GM12878 (cell line): ENCODE data around the gene ITGA3. TPM values are rescaled to one million over a fixed set of nuclear protein-coding genes. Genes with fewer than 3 reads are reported as not detected.

Source experiments
- ATAC-seq: fragments of 200-7000 bp; cut with Tn5 transposase; 3 replicates; pipeline ENCODE4 v1.9.1; 2020; ENCODE audit warnings: mild to moderate bottlenecking, moderate library complexity
- BruUV-seq: library from RNA; stranded (reverse); fragments of 400-500 nt; replicated peaks from 2 replicates; lab custom pipeline; 2021; lab: Mats Ljungman, UMichigan
- CTCF ChIA-PET: fragments of 300-600 bp; sonication (Branson Sonifier 250); formaldehyde crosslinking; extraction: SDS; loops from one replicate; lab custom pipeline; 2021; ENCODE audit warnings: inconsistent platforms; lab: Yijun Ruan, JAX
- POLR2A ChIA-PET: fragments of 350-600 bp; formaldehyde crosslinking; extraction: SDS; loops from one replicate; lab custom pipeline; 2021; ENCODE audit warnings: inconsistent platforms; lab: Charles Lee
- RAD21 ChIA-PET: fragments of 300-600 bp; sonication (Branson Sonifier 250); formaldehyde crosslinking; loops from one replicate; lab custom pipeline; 2023; ENCODE audit warnings: antibody characterized with exemption; ENCODE audit not compliant: unreplicated experiment; lab: Charles Lee
- SMC1A ChIA-PET: fragments of 300-600 bp; sonication (Branson Sonifier 250); formaldehyde crosslinking; loops from one replicate; lab custom pipeline; 2023; ENCODE audit not compliant: unreplicated experiment, uncharacterized antibody; lab: Charles Lee
- DNase-seq: peaks from one replicate; pipeline ENCODE4 v3.0.0-alpha.2; 2011; ENCODE audit warnings: low read depth, low spot score
- FAIRE-seq: peaks from 3 replicates; lab custom pipeline; 2011; peaks lifted over from hg19 to GRCh38; lab: Jason Lieb, UNC
- H2AFZ ChIP-seq: 2 replicates; pipeline ENCODE4 v1.6.0; 2011; ENCODE audit warnings: low read depth, low read length, control low read depth; ENCODE audit not compliant: control insufficient read depth
- H3K27ac ChIP-seq: 2 replicates; pipeline ENCODE4 v1.5.1; 2011; ENCODE audit warnings: control low read depth; ENCODE audit not compliant: control insufficient read depth, insufficient read depth
- H3K27me3 ChIP-seq, 2 experiments: replicated peaks in 1 of 2; 2 replicates each; pipeline versions ENCODE4 v1.6.0 to v1.6.1; 2011; ENCODE audit warnings: low read length in 1 of 2; ENCODE audit not compliant: control insufficient read depth in 2 of 2, insufficient read depth in 2 of 2
- H3K36me3 ChIP-seq, 2 experiments: 2 replicates each; pipeline ENCODE4 v1.5.1; 2011; ENCODE audit warnings: low read length in 1 of 2; ENCODE audit not compliant: control insufficient read depth in 2 of 2, insufficient read depth in 2 of 2
- H3K4me1 ChIP-seq: 2 replicates; pipeline ENCODE4 v1.6.1; 2011; ENCODE audit warnings: mild to moderate bottlenecking, low read length, moderate library complexity, mixed read lengths; ENCODE audit not compliant: control insufficient read depth, insufficient read depth
- H3K4me2 ChIP-seq: 2 replicates; pipeline ENCODE4 v1.6.0; 2011; ENCODE audit warnings: control low read depth; ENCODE audit not compliant: control insufficient read depth, insufficient read depth
- H3K4me3 ChIP-seq: fragments of 200-600 bp; sonication (generic); 2 replicates; pipeline ENCODE4 v1.5.1; 2016
- H3K79me2 ChIP-seq: 2 replicates; pipeline ENCODE4 v1.6.0; 2011; ENCODE audit warnings: low read length; ENCODE audit not compliant: control insufficient read depth, insufficient read depth
- H3K9ac ChIP-seq: 2 replicates; pipeline ENCODE4 v1.8.0; 2011; ENCODE audit warnings: low read length, control low read depth, mixed read lengths; ENCODE audit not compliant: control insufficient read depth, insufficient read depth
- H3K9me3 ChIP-seq: replicated peaks from 3 replicates; pipeline ENCODE4 v1.5.1; 2011; ENCODE audit warnings: mild to moderate bottlenecking, low read length; ENCODE audit not compliant: control insufficient read depth, insufficient read depth
- H4K20me1 ChIP-seq: 2 replicates; pipeline ENCODE4 v1.6.0; 2011; ENCODE audit not compliant: control insufficient read depth, insufficient read depth
- ASH2L ChIP-seq: fragments of 300-600, 200-600 bp; sonication (generic); IDR thresholded peaks from 2 replicates; pipeline ENCODE4 v1.6.1; 2017; ENCODE audit warnings: low read depth, mild to moderate bottlenecking, borderline replicate concordance
- HDAC6 ChIP-seq: fragments of 200-600 bp; sonication (generic); IDR thresholded peaks from one replicate; pipeline ENCODE4 v1.8.0; 2017; ENCODE audit warnings: antibody characterized with exemption; ENCODE audit not compliant: unreplicated experiment
- IKZF1 ChIP-seq: fragments of 450-650 bp; conservative IDR thresholded peaks from 2 replicates; pipeline ENCODE4 v1.6.1; 2017; ENCODE audit warnings: antibody characterized with exemption, mild to moderate bottlenecking
- NFYB ChIP-seq: IDR thresholded peaks from 2 replicates; pipeline ENCODE4 v1.6.1; 2011; ENCODE audit warnings: low read depth, mild to moderate bottlenecking, low read length, improper control_type of control experiment, moderate library complexity; ENCODE audit not compliant: insufficient read depth
- RB1 ChIP-seq: fragments of 450-650 bp; formaldehyde crosslinking; IDR thresholded peaks from 2 replicates; pipeline ENCODE4 v1.6.1; 2017; ENCODE audit warnings: mild to moderate bottlenecking, borderline replicate concordance
- RUNX3 ChIP-seq: IDR thresholded peaks from 2 replicates; pipeline ENCODE4 v1.6.1; 2012; ENCODE audit warnings: low read length, inconsistent platforms
- SUPT20H ChIP-seq: IDR thresholded peaks from 2 replicates; pipeline ENCODE4 v1.6.1; 2011; ENCODE audit warnings: low read depth, mild to moderate bottlenecking, low read length, moderate library complexity, borderline replicate concordance; ENCODE audit not compliant: control insufficient read depth
- WGBS: methylation state at CpG from one replicate; pipeline ENCODE4 v1.1.6; 2016; ENCODE audit warnings: low lambda C conversion rate; ENCODE audit not compliant: insufficient replicate concordance, insufficient coverage; ENCODE audit errors: missing lambda C conversion rate; 5-methylcytosine and 5-hydroxymethylcytosine counted together
- in situ Hi-C: fragments of 300-500 bp; cut with MboI; formaldehyde crosslinking; loops from 9 replicates; pipeline ENCODE4 v1.14.3; 2018; ENCODE audit warnings: mixed read lengths
- intact Hi-C: fragments of 100-400 bp; cut with micrococcal nuclease; formaldehyde crosslinking; loops from one replicate; pipeline ENCODE4 v1.14.2; 2022; ENCODE audit not compliant: unreplicated experiment
- polyA plus RNA-seq, 11 experiments: library from polyadenylated mRNA; depleted of rRNA in 4 of 11; unstranded in 6 of 11; stranded (reverse) in 5 of 11; fragments of >200 nt; fragmentation: Nextera tagmentation in 4 of 11; fragmentation: Illumina TruSeq in 1 of 11; extraction: Ambion mirVana in 4 of 11; extraction: Trizol in 1 of 11; gene quantifications; 1 replicate in 1 of 11; 2 replicates in 10 of 11; pipeline versions ENCODE4 v1.2.1 to v1.2.3, GENCODE V29; 2011 to 2016; ENCODE audit warnings: inconsistent platforms in 2 of 11, missing spikeins in 2 of 11, low read depth in 1 of 11
- total RNA-seq, 4 experiments: library from RNA; depleted of rRNA in 3 of 4; stranded (reverse); fragments of >200 nt in 3 of 4; fragmentation: Illumina TruSeq in 1 of 4; extraction: Trizol in 1 of 4; gene quantifications; 2 replicates each; pipeline versions ENCODE4 v1.2.1 to v1.2.3, GENCODE V29; 2013 to 2021

The ITGA3 gene
- total and polyA plus RNA-seq, 10 of the 15 experiments (the other 5 are each of a cell fraction or from before 2014, with no cell fraction given): 0.29 to 13.4 (median 6.6) TPM

GRCh38 chr17:50125420-50125997 is 69.6 kb downstream of the ITGA3 start:
- WGBS: 49% methylated on average over 4 of the region's 4 CpGs

GRCh38 chr17:50127697-50128361 is 71.9 kb downstream of the ITGA3 start:
- Histone ChIP-seq H3K9me3 (no peaks in the 10 kb centered on the region), H3K4me1 (peaks cover 6% of the 10 kb centered on the region; the same call in 1 of the 2 replicates), H3K27me3 (peaks cover 6 to 10% of the 10 kb centered on the region in 2 experiments), H3K4me2 (no peak overlapping the region), H3K9ac (no peak overlapping the region), H3K27ac (no peak overlapping the region), H2AFZ (no peak overlapping the region), H3K4me3 (no peak overlapping the region), H3K79me2 (no peaks in the 10 kb centered on the region), H3K36me3 (peaks cover 0 to under 1% of the 10 kb centered on the region in 2 experiments; a peak in 2 of 4 replicates), H4K20me1 (no peaks in the 10 kb centered on the region; the same call in 1 of the 2 replicates)
- POLR2A ChIA-PET: no interaction called here
- FAIRE-seq: no peak
- in situ Hi-C loops: no loop called here
- ATAC-seq: no peak
- BruUV-seq: no TSS peak
- intact Hi-C loops: no loop called here
- SMC1A ChIA-PET: interaction anchor here (0.9 kb wide), 1 partner anchor 9 kb away, joined by 4 read pairs; no protein-coding TSS in a partner anchor
- WGBS: 29% methylated on average over 6 of the region's 6 CpGs
- no peak for DNase-seq
- RAD21 ChIA-PET: no interaction called here
- TF ChIP-seq RUNX3: peak; percentile 79
- TF ChIP-seq IKZF1: 0 out of 2 replicates have a peak, but pooled peaks have one; percentile 12
- no peak for TF ChIP-seq ASH2L
- no peak for TF ChIP-seq RB1
- TF ChIP-seq NFYB: 0 out of 2 replicates have a peak, but pooled peaks have one; percentile 11
- CTCF ChIA-PET: no interaction called here

More at GRCh38 chr17:50125420-50125997, 69.6 kb downstream of the ITGA3 start:
- H3K4me2 ChIP-seq: no peak overlapping the region
- peaks cover 4% of the 10 kb centered on the region; the same call in 1 of the 2 replicates for H3K4me1 ChIP-seq
- TF ChIP-seq SUPT20H (no peak), HDAC6 (no peak)
- H3K79me2 ChIP-seq: no peaks in the 10 kb centered on the region
- H3K36me3 ChIP-seq: no peaks in the 10 kb centered on the region
- H3K9me3 ChIP-seq: no peaks in the 10 kb centered on the region
- H3K27ac ChIP-seq: no peak overlapping the region
- POLR2A ChIA-PET: no interaction called here
- RAD21 ChIA-PET: no interaction called here
- FAIRE-seq: no peak
- no peak overlapping the region for H2AFZ ChIP-seq
- BruUV-seq: no TSS peak
- no peak for DNase-seq
- ATAC-seq: no peak
- no peak overlapping the region for H3K4me3 ChIP-seq
- H3K9ac ChIP-seq: no peak overlapping the region
- no peaks in the 10 kb centered on the region for H4K20me1 ChIP-seq
- intact Hi-C loops (no loop called here), in situ Hi-C loops (no loop called here)
- peaks cover 6 to 10% of the 10 kb centered on the region in 2 experiments for H3K27me3 ChIP-seq
- CTCF ChIA-PET: interaction anchor here (1.1 to 1.9 kb wide), 4 partner anchors 11 to 44 kb away, joined by 3 to 6 read pairs (median 5); no protein-coding TSS in a partner anchor
- SMC1A ChIA-PET: no interaction called here
